HepG2 (cell line): ENCODE data around the gene EPHB6. TPM values are rescaled to one million over a fixed set of nuclear protein-coding genes. Genes with fewer than 3 reads are reported as not detected.

Experiments used
- ATAC-seq: fragments of 200-7000 bp; cut with Tn5 transposase; 3 replicates; pipeline ENCODE4 v1.9.1; 2020; ENCODE audit warnings: mild to moderate bottlenecking, moderate library complexity
- BruUV-seq: library from RNA; stranded (reverse); fragments of 400-500 nt; replicated peaks from 2 replicates; lab custom pipeline; 2021; lab: Mats Ljungman, UMichigan
- CTCF ChIA-PET: fragments of 300-600 bp; formaldehyde crosslinking; extraction: SDS; loops from one replicate; lab custom pipeline; 2021; ENCODE audit warnings: low total read pairs, inconsistent platforms, low intra/inter-chr PET ratio; lab: Yijun Ruan, JAX
- POLR2A ChIA-PET: fragments of 350-600 bp; sonication (Branson Sonifier 250); formaldehyde crosslinking; loops from one replicate; lab custom pipeline; 2020; ENCODE audit warnings: antibody characterized with exemption, inconsistent platforms; lab: Yijun Ruan, JAX
- DNase-seq: peaks from one replicate; pipeline ENCODE4 v3.0.0-alpha.2; 2015; ENCODE audit warnings: low spot score
- FAIRE-seq: peaks from 3 replicates; lab custom pipeline; 2011; peaks lifted over from hg19 to GRCh38; lab: Jason Lieb, UNC
- H2AFZ ChIP-seq: one replicate; pipeline ENCODE4 v1.6.1; 2011; ENCODE audit warnings: low read length, inconsistent platforms
- H3K27ac ChIP-seq: fragments of 300-600 bp; 3 replicates; pipeline ENCODE4 v1.8.0; 2011; ENCODE audit warnings: mixed run types, mild to moderate bottlenecking, mixed read lengths, low read length, inconsistent platforms; ENCODE audit not compliant: insufficient read depth; ENCODE audit errors: extremely low read length
- H3K27me3 ChIP-seq, 2 experiments: fragments of 200-600 bp in 1 of 2; 2 replicates in 1 of 2; 3 replicates in 1 of 2; pipeline versions ENCODE4 v1.6.0 to v1.8.0; 2011; ENCODE audit warnings: low read length in 2 of 2, mild to moderate bottlenecking in 2 of 2, moderate library complexity in 2 of 2, inconsistent platforms in 1 of 2; ENCODE audit not compliant: insufficient read depth in 2 of 2, control insufficient read depth in 1 of 2
- H3K36me3 ChIP-seq, 2 experiments: fragments of 200-600 bp in 1 of 2; replicated peaks in 1 of 2; 2 replicates in 1 of 2; 3 replicates in 1 of 2; pipeline versions ENCODE4 v1.5.1 to v1.8.0; 2011; ENCODE audit warnings: low read length in 2 of 2, inconsistent platforms in 1 of 2; ENCODE audit not compliant: insufficient read depth in 2 of 2, control insufficient read depth in 1 of 2
- H3K4me1 ChIP-seq: 2 replicates; pipeline ENCODE4 v1.5.1; 2012; ENCODE audit warnings: low read length, inconsistent platforms; ENCODE audit not compliant: insufficient read depth
- H3K4me2 ChIP-seq: 2 replicates; pipeline ENCODE4 v1.6.0; 2011; ENCODE audit warnings: low read depth, low read length, inconsistent platforms
- H3K4me3 ChIP-seq, 3 experiments: fragments of 200-600 bp in 1 of 3; sonication (generic), shearing (Covaris generic) in 1 of 3; replicated peaks in 1 of 3; 2 replicates each; pipeline ENCODE4 v1.5.1; 2011 to 2016; ENCODE audit warnings: low read length in 3 of 3, inconsistent platforms in 2 of 3, low read depth in 2 of 3, mild to moderate bottlenecking in 2 of 3, control low read depth in 1 of 3, mixed read lengths in 1 of 3; ENCODE audit not compliant: insufficient read depth in 1 of 3
- H3K79me2 ChIP-seq: one replicate; pipeline ENCODE4 v1.6.1; 2011; ENCODE audit warnings: low read length, inconsistent platforms; ENCODE audit not compliant: insufficient read depth
- H3K9ac ChIP-seq: 2 replicates; pipeline ENCODE4 v1.6.0; 2011; ENCODE audit warnings: mild to moderate bottlenecking, low read depth, low read length, inconsistent platforms; ENCODE audit not compliant: insufficient read depth
- H3K9me3 ChIP-seq: 2 replicates; pipeline ENCODE4 v1.5.1; 2012; ENCODE audit warnings: mild to moderate bottlenecking, low read length
- H4K20me1 ChIP-seq: 2 replicates; pipeline ENCODE4 v1.6.0; 2011; ENCODE audit warnings: inconsistent platforms, mild to moderate bottlenecking, low read length, moderate library complexity; ENCODE audit not compliant: insufficient read depth
- CEBPB ChIP-seq: IDR thresholded peaks from 2 replicates; pipeline ENCODE4 v1.6.1; 2011; ENCODE audit warnings: low read depth, low read length, improper control_type of control experiment, borderline replicate concordance
- FOXA3 ChIP-seq: IDR thresholded peaks from 2 replicates; pipeline ENCODE4 v1.6.1; 2016; ENCODE audit warnings: missing genetic modification reagents, missing compliant biosample characterization
- HMGXB4 ChIP-seq, 2 experiments: sonication (generic) in 1 of 2; formaldehyde crosslinking in 1 of 2; IDR thresholded peaks; 2 replicates each; pipeline versions ENCODE4 v1.4.0 to v1.6.1; 2018 to 2020; ENCODE audit warnings: missing genetic modification reagents in 2 of 2, borderline replicate concordance in 1 of 2, low read depth in 1 of 2, mild to moderate bottlenecking in 1 of 2, missing biosample characterization in 1 of 2
- HNRNPLL ChIP-seq: fragments of 200-400 bp; formaldehyde crosslinking; IDR thresholded peaks from 2 replicates; pipeline ENCODE4 v1.6.1; 2017; ENCODE audit warnings: mild to moderate bottlenecking, low read depth, low read length; ENCODE audit not compliant: poor library complexity, severe bottlenecking
- ZBTB2 ChIP-seq: sonication (generic); formaldehyde crosslinking; IDR thresholded peaks from 2 replicates; pipeline ENCODE4 v1.8.0; 2022; ENCODE audit warnings: low read depth, missing genetic modification reagents
- ZFY ChIP-seq: sonication (generic); formaldehyde crosslinking; IDR thresholded peaks from 2 replicates; pipeline ENCODE4 v1.4.0; 2020; ENCODE audit warnings: missing genetic modification reagents
- ZNF331 ChIP-seq: sonication (generic); formaldehyde crosslinking; IDR thresholded peaks from 2 replicates; pipeline ENCODE4 v1.4.0; 2020; ENCODE audit warnings: missing genetic modification reagents
- WGBS: methylation state at CpG from one replicate; pipeline ENCODE4 v1.1.6; 2017; ENCODE audit warnings: low lambda C conversion rate; 5-methylcytosine and 5-hydroxymethylcytosine counted together
- in situ Hi-C: cut with HindIII; loops from 2 replicates; pipeline ENCODE4 v1.10.0; 2017; ENCODE audit warnings: low pct_unique_long_range_greater_than_20kb; ENCODE audit not compliant: extremely low pct_ligation_motif_present
- intact Hi-C: fragments of 100-400 bp; cut with micrococcal nuclease; formaldehyde crosslinking; loops from one replicate; pipeline ENCODE4 v1.10.0; 2022; ENCODE audit not compliant: unreplicated experiment
- polyA plus RNA-seq, 8 experiments: library from polyadenylated mRNA; depleted of rRNA in 3 of 8; stranded (reverse) in 7 of 8; unstranded in 1 of 8; fragments of >200 nt; fragmentation: Illumina TruSeq in 4 of 8; extraction: Trizol in 4 of 8; gene quantifications; 2 replicates each; pipeline versions ENCODE4 v1.2.1 to v1.2.3, GENCODE V29; 2011 to 2016; ENCODE audit warnings: low read depth in 4 of 8, missing spikeins in 1 of 8, mixed read lengths in 1 of 8; ENCODE audit not compliant: insufficient read depth in 1 of 8
- total RNA-seq, 5 experiments: library from RNA; depleted of rRNA; stranded (reverse); fragments of >200 nt; fragmentation: Illumina TruSeq; extraction: Trizol; gene quantifications; 2 replicates each; pipeline ENCODE4 v1.2.3, GENCODE V29; 2016; ENCODE audit warnings: low read depth in 1 of 5

The EPHB6 gene
- total and polyA plus RNA-seq, 2 of the 13 experiments (the other 11 are each of a cell fraction or from before 2014, with no cell fraction given): not detected

DNA sequence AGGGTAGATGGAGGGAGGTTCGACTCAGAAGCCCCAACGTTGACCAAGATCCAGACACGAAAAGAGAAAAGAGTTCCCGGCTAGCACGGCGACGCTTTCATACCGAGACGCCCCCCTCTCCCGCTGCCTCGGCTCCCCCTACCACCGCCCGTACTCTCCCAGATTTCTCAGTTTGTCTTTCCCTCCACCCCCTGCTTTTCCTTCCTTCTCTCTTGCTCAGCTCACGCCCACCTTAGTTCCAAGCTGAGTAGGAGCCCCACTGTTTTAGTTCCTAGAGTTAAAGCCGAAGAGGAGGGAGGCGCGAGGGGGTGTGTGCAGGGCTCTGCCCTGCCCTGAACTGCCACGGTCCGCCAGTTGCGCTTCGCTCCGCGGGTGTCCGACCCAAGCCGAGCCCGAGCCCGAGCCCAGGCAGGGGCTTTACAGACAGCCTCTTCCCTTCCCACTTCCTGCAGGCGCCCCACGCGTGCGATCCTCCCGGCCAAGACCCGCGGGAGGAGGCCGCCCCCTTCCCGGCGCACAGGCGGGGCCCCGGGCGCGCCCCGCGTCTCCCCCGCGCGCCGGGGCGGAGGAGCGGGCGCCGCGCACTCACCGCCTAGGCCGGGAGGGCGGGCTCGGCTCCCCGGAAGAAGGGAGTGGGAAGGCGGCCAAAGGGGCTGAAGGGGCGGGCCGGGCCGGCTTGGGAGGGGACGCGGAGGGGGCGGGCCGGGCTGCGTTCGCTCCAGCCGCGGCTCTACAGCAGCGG lies at the start of gene EPHB6 (continued):
- TF ChIP-seq HMGXB4 (CRISPR knock-in tag; IDR thresholded peaks at IDR 0.05; ENCODE audit: borderline replicate concordance in 1 of 2, low read depth in 1 of 2) (0 out of 4 replicates have a peak, but pooled peaks of 1 of the 2 experiments have one; percentile 9), ZBTB2 (CRISPR knock-in tag) (no peak), HNRNPLL (peak; percentile 97), ZFY (0 out of 2 replicates have a peak, but pooled peaks have one; percentile 29)

DNA sequence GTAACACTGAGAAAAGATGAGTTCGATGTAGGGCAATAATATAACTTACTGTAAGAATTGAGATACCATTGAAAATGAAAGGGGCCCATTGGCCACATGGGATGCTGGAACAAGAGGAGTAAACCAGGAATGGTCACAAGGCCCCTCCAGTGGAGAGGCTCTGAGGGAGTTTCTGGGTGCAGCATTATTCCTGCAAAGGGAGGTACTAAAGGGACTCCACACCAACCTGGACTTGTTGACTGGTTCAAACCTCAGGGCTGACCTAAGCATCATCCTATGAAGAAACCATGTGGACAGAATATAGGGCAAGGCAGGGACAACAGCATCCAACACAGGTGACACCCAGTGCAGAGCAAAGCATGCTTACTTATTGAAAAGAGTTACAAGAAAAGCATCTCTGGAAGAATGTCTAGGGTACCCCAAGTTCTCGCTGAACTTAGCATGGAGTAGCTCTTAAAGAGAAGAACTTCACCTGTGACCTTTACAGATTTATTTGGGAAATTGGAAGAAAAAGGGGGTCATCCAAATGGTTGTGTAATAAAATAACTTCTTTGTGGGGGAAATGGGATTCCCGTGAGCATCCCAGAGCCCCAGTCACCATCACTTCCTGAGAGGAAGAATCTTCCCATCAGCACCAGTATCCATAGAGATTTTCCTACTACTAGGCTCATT lies 49.4 kb upstream of the EPHB6 start:
- WGBS: 3% methylated on average over 3 of the region's 3 CpGs
- DNase-seq (no peak), ATAC-seq (no peak), FAIRE-seq (no peak)
- Histone ChIP-seq H3K4me3 (no peak overlapping the region), H3K27me3 (no peaks in the 10 kb centered on the region; a peak in 1 of 5 replicates), H3K4me1 (no peaks in the 10 kb centered on the region), H3K4me2 (no peak overlapping the region), H4K20me1 (no peaks in the 10 kb centered on the region), H2AFZ (no peak overlapping the region), H3K9ac (no peak overlapping the region), H3K79me2 (no peaks in the 10 kb centered on the region), H3K9me3 (no peaks in the 10 kb centered on the region), H3K27ac (no peak overlapping the region), H3K36me3 (no peaks in the 10 kb centered on the region)
- TF ChIP-seq CEBPB: 0 out of 2 replicates have a peak, but pooled peaks have one; percentile 26
- TF ChIP-seq FOXA3: no peak
- no peak for TF ChIP-seq ZNF331 (CRISPR knock-in tag)
- intact Hi-C loops (no loop called here), in situ Hi-C loops (no loop called here)
- BruUV-seq: no TSS peak
- ChIA-PET POLR2A (no interaction called here), CTCF (no interaction called here)
